ENCODE results near the gene DTX3L.

Gene DTX3L

DNA sequence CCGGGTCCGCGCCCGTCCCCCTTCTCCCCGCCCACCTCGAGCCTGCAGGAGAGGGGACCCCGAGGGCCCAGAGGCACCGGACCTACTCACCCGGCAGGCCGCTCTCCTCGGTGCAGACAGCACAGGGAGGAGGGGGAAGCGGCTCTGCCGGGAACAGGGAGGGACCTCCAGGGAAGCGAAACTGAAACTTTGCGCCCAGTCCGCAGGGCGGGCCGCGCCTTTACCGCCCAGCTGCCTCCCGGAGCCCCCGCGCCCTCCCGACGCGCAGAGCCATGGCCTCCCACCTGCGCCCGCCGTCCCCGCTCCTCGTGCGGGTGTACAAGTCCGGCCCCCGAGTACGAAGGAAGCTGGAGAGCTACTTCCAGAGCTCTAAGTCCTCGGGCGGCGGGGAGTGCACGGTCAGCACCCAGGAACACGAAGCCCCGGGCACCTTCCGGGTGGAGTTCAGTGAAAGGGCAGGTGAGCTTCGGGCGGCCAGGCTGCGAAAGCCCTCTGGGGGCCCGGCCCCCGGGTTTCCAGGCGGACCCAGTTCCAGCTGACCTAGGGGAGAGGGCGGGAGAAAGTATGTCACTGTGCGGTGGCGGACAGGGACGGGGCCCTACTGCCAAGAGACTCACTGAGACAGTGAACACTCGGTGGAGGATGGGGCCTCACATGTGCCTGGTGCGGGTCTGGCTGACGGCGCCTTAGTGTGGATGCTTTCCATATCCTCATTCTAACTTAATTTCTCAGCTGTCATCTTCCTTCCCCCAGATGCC is at the start of gene DTX3L, which contains the start of gene PARP9:
TSS of gene DTX3L (plus strand) at position 184 of the 758 bp plus-strand sequence. CDS start at position 273, 89 bp downstream.
TSS of gene PARP9 (minus strand) at position 146 of the 758 bp plus-strand sequence. CDS start 4,680 bp downstream, outside the sequence.
- peak; percentile 81 for DNase-seq

DNA sequence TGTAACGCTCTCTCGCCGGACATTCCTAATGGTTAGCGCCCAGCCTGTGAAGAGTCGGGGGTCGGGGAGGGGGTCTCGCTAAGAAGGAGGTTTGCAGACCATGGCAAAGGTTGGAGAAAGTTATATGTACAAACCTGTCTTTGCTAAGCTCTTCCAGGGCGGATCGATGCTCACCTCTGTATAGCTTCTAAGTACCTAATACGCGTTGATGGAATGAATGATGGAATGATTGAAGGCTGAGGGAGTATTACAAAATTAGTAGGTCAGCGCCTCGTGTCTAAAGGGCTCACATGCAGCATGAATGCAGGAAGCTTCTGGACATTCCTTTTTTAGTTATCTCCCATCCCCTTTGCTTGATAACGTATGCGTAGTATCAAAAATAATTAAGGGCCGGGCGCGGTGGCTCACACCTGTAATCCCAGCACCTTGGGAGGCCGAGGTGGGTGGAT is 49.1 kb upstream of the DTX3L start:
- no peak for DNase-seq

DNA sequence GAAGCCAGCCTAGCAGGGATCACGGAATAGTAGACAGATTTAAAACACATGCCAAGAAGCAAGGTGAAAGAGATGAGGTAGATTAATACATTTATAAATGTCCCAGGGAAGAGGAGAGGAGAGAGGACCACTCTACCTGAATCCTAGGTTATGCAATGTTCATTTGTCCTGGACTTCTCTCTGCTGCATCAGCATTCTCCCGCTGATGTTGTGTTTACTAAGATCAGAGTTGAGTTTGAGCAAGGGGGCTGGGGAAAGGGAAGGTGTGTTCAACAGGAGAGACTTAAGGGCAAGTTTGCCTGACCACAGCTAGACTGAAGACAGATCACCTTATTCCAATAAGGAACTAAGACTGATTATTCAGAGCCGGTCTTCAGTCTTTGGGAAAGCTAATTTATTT is 48.3 kb upstream of the DTX3L start:
- no peak for DNase-seq

DNA sequence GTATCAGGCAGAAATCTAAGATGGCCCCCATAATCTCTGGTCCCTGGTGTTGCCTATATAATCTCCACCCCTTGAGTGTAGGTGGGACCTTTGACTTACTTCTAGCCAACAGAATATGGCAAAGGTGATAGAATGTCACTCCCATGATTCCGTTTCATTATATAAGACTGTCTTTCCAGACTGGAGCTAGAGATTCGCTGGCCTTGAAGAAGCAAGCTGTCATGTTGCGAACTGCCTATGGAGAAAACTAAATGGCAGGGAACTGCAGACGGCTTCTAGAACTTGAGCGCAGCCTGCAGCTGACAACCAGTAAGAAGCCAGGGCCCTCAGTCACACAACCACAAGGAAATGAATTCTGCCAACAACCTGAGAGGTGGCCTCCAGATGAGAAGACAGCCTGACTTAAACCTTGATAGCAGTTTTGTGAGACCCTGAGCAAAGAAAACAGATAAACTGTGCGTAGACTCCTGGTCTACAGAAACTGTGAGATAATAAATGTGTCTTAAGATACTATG is 47.2 kb upstream of the DTX3L start:
- no peak for DNase-seq

DNA sequence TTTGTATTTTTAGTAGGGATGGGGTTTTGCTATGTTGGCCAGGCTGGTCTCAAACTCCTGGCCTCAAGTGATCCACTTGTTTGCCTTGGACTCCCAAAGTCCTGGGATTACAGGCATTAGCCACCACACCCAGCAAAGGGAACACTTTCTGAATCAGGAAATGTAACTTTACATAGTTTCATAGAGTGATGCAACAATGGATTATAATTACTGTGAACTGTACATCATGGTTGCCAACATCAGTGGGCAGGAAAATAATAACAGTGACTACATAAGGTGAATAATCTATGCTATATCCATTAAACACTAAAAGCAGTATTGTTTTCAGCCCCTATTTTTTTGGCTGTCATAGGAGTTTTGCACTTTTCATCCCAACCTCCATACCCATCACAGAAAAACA is 44.4 kb upstream of the DTX3L start:
- no peak for DNase-seq

DNA sequence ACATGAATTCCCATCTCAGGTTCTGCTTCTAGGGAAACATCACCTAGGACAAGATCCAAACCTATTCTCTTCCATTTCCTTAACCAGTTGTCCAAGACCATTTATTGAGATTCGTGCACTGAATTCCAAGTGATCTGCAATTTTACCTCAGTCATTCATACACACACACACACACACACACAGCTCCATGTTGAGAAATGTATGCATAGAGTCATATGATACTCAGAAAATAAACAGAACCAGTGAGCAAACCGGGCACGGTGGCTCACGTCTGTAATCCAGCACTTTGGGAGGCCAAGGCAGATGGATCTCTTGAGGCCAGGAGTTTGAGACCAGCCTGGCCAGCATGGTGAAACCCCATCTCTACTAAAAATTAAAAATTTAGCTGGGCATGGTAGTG is 43.3 kb upstream of the DTX3L start:
- no peak for DNase-seq

DNA sequence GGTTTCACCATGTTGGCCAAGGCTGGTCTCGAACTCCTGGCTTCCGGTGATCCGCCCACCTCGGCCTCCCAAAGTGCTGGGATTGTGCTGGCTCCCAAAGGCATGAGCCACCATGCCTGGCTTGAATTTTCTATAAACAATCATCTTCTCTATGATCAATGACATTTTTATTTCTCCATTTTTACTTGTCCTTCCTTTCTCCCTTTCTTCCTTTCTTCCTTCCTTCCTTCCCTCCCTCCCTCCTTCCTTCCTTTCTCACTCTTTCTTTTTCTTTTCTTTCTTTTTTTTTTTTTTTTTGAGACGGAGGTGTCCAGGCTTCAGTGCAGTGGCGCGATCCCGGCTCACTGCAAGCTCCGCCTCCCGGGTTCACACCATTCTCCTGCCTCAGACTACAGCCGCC is 40.8 kb upstream of the DTX3L start:
- DNase-seq = no peak

DNA sequence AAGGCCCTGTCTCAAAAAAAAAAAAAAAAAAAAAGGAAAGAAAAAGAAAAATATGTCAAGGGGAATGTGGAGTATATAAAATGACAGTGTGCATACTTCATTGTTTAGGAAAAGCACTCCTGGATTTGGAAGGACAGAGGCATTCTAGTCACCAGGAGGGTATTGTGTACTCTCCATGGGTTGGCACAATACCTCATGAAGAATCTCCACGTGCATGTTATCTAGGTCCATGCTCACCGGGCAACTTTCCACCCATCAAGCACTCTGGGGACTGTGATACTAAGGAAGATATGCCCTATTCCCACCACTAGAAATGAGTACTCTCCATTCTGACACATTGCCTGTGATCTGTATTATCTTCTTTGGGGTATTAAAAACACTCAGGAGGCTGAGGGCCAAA is 34.0 kb upstream of the DTX3L start:
- no peak for DNase-seq

DNA sequence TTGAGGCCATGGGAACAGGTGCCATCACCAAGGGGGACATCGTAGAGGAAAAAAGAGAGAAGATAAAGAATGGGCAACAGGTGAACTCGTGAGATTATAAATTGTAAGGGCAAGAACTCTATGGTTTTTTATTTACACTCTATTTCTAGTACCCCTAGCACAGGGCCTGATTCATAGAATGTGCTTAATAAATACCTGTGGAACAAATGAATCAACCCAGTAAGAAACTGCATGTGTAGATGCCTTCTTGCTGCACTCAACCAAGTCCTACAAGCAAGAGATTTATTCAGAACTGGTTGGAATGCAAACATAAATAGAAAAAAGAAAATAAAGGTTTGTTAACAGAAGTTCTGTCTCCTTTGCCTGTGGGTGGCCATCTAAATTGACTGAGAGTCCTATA is 30.7 kb upstream of the DTX3L start:
- no peak for DNase-seq

DNA sequence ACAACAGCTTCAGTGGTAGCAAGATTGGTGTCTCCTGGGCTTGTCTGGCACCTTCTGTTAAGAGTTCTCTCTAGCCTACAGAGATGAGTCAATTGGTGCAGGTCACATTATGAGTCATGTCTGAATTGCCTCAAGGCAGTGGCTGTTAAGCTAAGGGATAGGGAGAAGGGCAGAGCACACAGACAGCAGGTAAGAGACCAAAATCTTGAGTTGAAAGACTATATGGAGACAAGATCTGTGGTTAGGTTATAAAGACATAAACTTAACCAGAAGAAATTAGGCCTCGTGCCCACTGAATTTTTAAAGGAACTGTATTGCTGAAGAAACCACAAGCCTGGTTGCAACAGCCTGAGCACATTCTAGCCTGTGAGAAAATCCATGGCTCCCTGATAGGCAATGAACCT is 30.2 kb upstream of the DTX3L start:
- no peak for DNase-seq

DNA sequence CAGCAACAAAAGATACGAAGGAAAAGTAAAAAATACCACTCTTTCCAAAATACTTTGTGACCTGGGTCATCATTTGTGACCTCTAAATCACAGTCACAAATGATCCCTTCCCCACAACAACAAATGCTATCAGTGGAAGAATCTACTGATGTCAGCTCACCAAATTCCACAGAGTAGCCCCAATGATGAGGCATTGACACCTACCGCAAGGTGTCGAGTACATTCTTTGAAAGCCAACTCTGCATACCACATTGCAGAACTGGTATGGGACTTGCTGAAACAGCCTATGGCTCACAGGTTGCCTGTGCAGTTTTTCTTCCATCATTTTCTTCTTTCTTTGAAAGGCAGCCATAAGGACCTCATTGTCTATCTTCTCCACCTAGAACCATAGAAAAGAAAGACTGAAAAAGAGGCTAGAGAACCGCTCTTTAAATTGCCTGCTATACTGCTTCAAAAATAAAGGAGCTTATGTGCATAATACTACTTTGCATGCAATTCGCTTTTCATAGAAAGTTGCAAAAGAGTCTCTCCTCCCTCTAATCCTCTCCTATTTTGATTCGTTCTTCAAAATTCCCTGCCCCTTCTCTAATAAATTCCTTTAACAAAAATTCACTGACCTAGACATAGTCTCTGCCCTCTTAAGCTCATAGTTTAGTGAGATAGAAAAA is 28.0 kb upstream of the DTX3L start:
- DNase-seq = no peak

DNA sequence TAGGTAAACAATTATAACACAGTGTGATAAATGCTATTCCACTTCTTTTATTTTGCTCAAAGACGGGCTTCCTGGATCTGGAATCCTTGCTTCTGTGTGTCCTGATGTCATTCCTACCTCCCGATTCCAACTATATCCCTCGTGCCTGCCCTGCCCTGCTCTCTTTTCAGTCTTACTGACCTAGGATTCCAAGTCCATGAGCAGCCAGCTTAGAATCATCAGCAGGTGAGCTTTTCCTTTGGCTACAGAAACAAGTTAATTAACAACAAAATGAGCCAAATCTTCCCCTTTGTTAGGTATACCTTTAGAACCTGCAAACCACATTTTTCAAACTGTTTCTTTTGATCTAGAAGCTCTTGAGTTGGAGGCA is 27.5 kb upstream of the DTX3L start:
- DNase-seq = no peak

DNA sequence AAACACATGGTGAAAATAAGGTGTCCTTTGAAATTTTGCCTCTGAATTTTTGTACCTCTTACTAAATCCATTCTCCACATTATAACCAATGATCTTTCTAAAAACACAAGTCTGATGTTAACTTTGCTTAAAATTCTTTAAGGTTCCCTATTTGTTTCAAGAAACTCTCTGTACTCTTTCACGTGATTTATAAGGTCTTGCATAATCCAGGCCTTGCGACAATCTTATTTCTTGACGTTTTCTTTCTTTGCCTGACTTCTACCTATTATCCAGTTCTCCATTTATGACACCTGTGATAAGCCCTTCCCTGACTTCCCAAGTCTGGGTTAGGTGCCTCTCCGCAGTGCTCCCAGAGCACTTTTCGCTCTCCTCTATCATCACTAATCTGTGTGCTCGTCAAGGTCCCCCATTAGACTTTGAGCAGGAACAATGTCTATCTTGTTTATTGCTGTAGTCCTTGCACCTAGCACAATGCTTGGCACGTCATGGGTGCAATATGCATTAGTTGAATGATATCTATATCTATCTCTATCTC is 25.1 kb upstream of the DTX3L start:
- DNase-seq = no peak

DNA sequence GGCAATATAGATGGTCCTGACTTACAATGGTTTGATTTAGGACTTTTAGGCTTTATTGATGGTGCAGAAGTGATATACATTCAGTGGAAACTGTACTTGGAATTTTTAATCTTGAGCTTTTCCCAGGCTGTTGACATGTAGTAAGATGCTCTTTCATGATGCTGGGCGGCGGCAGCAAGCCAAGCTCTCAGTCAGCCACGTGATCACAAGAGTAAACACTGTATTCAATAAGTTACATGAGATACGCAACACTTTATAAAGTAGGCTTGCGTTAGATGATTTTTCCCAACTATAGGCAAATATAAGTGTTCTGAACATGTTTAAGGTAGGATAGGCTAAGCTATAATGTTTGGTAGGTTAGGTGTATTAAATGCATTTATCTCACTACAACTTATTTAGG is 18.0 kb upstream of the DTX3L start:
- DNase-seq = no peak

DNA sequence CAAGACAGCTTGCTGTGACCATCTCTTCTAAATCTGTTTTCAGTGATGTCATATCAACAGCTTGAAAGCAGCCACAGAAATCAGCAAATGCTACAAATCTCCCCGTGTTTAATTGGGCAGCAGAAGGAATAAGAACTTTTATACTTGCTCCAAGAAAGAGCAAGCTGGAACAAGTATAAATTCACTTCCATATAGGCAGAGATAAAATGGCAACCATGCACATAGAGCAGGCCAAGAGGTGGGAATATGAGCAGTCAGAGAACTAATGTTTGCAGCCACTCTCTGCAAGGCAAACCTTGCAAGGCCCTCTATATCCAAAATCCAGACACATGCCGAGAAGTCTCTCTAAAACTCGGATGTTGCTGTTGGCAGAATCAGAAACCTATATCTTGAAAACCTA is 16.1 kb upstream of the DTX3L start:
- DNase-seq = no peak

DNA sequence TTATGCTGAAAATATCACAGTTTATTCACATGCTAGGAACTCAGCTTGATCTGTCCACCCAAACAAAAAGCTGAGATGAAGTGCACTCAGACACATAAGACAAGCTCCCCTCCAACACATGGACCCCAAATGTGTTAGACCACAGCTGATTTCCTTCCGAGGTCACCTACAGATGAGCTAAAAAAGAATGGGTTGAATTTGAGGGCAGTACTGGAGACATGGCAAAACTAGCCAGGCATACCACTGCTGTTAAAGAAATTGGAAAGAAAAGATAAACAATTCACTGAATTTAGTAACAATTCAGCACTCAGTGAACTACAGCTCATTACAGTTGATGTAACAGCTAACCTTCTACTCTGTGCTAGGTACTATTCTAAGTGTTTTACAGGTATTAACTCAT is 15.5 kb upstream of the DTX3L start:
- DNase-seq = no peak

DNA sequence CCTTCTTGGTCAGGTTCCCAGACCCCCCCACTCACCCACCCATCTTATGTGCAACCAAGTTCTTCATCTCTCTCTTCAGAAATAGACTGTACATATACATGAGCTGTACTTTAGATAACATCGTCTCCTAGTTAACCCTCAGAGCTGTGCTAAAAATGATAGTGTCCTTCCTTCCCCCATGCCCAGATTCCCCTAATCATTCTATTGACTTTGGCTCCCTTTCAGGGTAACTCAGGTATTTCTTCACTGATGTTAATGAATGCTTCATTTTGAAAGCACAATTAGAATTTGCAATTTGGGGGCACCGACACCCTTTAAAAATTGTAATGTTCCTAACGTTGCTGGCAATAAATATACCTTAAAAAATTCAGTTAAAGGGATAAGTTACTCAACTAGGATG is 11.0 kb upstream of the DTX3L start:
- no peak for DNase-seq

DNA sequence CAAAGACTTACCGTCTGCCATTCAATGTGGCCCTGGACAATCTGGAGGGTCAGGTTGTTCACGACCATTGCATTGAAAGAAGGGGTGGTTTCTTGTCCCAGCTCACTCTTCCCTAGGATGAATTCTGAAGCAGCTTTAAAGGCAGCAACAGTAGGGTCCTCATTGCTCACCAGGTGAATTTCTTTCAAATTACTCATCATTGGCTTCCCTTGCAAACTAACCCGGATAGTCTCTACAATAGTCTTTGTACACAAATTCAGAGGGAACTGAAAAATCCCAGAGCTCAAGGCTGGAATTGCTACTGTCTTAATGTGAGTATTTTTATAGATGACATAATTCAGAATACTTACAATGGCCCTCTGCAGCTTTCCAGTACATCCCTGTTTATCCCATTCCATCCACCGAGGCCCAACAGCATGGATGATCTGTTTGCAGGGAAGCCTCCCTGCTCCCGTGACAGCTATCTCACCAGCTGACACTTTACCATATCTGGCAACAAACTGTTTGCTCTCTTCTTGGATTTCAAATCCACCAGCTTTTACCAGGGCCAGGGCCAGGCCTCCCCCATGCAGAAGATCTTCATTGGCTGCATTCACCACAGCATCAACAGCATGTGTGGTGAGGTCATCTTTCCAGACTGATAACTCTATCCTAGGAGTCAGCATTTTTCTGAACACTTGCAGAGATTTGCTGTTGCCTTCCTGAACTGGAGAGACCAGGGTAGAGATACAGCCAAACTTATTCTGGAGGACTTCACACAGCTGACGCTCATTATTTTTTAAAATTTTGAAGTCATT is 8.7 kb upstream of the DTX3L start:
- DNase-seq = no peak

DNA sequence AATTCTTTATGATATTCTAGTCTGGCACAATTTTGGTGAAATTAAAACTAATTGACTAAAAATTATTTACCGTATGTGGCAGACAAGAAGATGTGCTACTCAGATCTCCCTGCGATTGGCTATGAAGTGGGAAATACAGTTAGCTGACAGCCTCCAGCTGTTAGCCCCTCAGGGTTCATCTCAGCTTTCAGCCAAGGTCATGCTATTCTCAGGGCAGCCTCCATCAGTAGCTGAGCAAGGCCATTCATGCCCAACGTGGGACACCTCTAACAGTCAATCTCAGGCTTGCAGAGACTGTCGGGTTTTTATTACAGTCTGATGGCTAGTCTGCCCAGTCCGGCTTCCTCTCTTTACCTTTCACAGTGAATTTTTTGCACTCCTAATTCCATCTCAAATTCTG is 6.8 kb upstream of the DTX3L start:
- no peak for DNase-seq

DNA sequence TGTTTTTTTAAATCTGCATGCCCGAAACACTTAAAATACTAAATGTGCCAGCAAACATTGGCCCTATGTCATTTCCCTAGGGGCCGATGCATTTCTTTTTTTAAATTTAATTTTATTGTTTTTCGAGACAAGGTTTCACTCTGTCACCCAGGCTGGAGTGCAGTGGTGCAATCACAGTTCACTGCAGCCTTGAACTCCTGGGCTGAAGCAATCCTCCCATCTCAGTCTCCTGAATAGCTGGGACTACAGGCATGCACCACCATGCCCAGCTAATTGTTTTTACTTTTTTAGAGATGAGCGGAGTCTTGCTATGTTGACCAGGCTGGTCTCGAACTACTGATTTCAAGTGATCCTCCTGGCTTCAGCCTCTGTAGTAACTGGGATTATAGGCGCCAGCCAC is 5.5 kb upstream of the DTX3L start:
- DNase-seq = no peak

DNA sequence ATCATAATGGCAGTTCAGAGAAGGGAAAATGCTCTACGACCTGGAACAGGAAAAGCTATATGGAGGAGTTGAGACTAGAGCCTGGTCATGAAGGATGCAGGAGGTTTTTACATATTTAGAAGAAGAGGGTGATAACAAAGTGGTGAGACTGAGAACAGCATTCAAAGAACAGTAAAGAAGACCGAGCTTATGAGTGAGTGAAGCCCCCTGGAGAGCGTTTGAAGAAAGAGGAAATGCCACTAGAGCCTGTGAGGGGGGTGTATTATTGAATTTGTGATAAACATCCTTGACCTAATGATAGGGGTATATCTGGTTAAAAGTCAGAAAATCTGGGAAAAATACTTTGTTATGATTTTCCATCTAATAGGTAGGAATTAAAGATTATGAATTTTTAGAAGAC is 4.2 kb upstream of the DTX3L start:
- DNase-seq = no peak

DNA sequence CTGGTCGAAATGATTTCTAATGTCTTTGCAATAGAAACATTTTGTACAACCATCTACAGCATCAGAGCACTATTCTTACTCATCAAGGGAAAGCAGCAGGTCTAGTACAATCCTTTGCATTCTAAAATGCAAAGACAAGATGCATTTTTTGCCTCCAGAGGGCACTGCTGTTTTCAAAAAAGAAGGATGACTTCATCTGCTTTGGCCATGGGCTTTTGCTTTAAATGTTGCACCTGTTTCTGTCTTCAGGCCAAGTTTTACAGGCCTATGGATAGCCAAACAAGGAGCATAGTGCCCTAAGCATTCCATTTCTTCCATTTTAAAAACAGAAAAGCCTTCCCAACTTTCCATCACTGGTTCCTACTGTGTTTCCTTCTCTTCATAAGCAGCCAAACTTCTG is 3.5 kb upstream of the DTX3L start:
- DNase-seq = peak; percentile 81
